ENCODE measurements around the gene FMN2.

- TF ChIP-seq POLR2A (IDR thresholded peaks at IDR 0.05) (no peak), CTCF (IDR thresholded peaks at IDR 0.05) (no peak)
Measured at GRCh38 chr1:240255922-240256321, 164.2 kb downstream of the FMN2 start.

Measured in Peyer's patch (tissue), 4 donors.